Endodermal cell (in vitro differentiated cells): Measurements from ENCODE around the gene SLC14A1. TPM values are rescaled to one million over a fixed set of nuclear protein-coding genes. Genes with fewer than 3 reads are reported as not detected.

Source experiments
- DNase-seq: peaks from one replicate; pipeline ENCODE4 v3.0.0-alpha.2; 2017
- H3K27ac ChIP-seq: 2 replicates; pipeline ENCODE4 v1.5.1; 2013; ENCODE audit warnings: mild to moderate bottlenecking, low read depth, low read length, moderate library complexity
- H3K27me3 ChIP-seq: 2 replicates; pipeline ENCODE4 v1.6.1; 2013; ENCODE audit warnings: mild to moderate bottlenecking, low read length, moderate library complexity; ENCODE audit not compliant: insufficient read depth, control insufficient read depth, poor library complexity, severe bottlenecking
- H3K36me3 ChIP-seq: 2 replicates; pipeline ENCODE4 v1.7.0; 2013; ENCODE audit warnings: mild to moderate bottlenecking, low read length, moderate library complexity; ENCODE audit not compliant: control insufficient read depth, insufficient read depth
- H3K4me1 ChIP-seq: one replicate; pipeline ENCODE4 v1.7.0; 2013; ENCODE audit warnings: low read length; ENCODE audit not compliant: control insufficient read depth, insufficient read depth
- H3K4me3 ChIP-seq: 2 replicates; pipeline ENCODE4 v1.5.1; 2013; ENCODE audit warnings: mild to moderate bottlenecking, low read length, moderate library complexity
- H3K9ac ChIP-seq: 2 replicates; pipeline ENCODE4 v1.6.1; 2013; ENCODE audit warnings: mild to moderate bottlenecking, low read length, moderate library complexity; ENCODE audit not compliant: poor library complexity, severe bottlenecking; ENCODE audit errors: extremely low read depth
- H3K9me3 ChIP-seq: 2 replicates; pipeline ENCODE4 v1.6.1; 2013; ENCODE audit warnings: mild to moderate bottlenecking, low read length, moderate library complexity; ENCODE audit not compliant: control insufficient read depth
- H3K27ac Mint-ChIP-seq: 2 replicates; pipeline ENCODE4 v1.8.0; 2020; ENCODE audit warnings: mixed read lengths
- H3K27me3 Mint-ChIP-seq: 2 replicates; pipeline ENCODE4 v1.8.0; 2021; ENCODE audit warnings: mild to moderate bottlenecking, mixed read lengths; ENCODE audit not compliant: insufficient read depth
- H3K36me3 Mint-ChIP-seq: 2 replicates; pipeline ENCODE4 v1.8.0; 2020; ENCODE audit warnings: low read depth, mixed read lengths
- H3K4me1 Mint-ChIP-seq: 2 replicates; pipeline ENCODE4 v1.8.0; 2020; ENCODE audit warnings: mixed read lengths
- H3K4me3 Mint-ChIP-seq: 2 replicates; pipeline ENCODE4 v1.8.0; 2020; ENCODE audit warnings: mild to moderate bottlenecking, moderate library complexity, mixed read lengths
- H3K9me3 Mint-ChIP-seq: 2 replicates; pipeline ENCODE4 v1.8.0; 2020; ENCODE audit warnings: mild to moderate bottlenecking, mixed read lengths
- CTCF ChIP-seq: fragments of 200-600 bp; sonication (generic); conservative IDR thresholded peaks from 2 replicates; pipeline ENCODE4 v1.5.0; 2021; ENCODE audit warnings: antibody characterized with exemption, mild to moderate bottlenecking
- WGBS, 2 experiments: methylation state at CpG; one replicate each; pipeline versions ENCODE4 v1.1.5 to v1.1.7; 2013; ENCODE audit warnings: missing lambda C conversion rate in 2 of 2, mixed read lengths in 1 of 2; ENCODE audit not compliant: insufficient coverage in 1 of 2, insufficient read length in 1 of 2; 5-methylcytosine and 5-hydroxymethylcytosine counted together
- total RNA-seq, 2 donors: library from RNA; stranded (reverse); fragmentation: NEBNext Ultra II Directional in 1 of 2; extraction: Animal tissue kit (Norgen Biotek cat#: 25700) in 1 of 2; gene quantifications; 2 replicates in 1 of 2; 3 replicates in 1 of 2; pipeline ENCODE4 v1.2.1, GENCODE V29; 2021

The SLC14A1 gene
- total RNA-seq, 2 donors from 2014 or later, result not detected

DNA sequence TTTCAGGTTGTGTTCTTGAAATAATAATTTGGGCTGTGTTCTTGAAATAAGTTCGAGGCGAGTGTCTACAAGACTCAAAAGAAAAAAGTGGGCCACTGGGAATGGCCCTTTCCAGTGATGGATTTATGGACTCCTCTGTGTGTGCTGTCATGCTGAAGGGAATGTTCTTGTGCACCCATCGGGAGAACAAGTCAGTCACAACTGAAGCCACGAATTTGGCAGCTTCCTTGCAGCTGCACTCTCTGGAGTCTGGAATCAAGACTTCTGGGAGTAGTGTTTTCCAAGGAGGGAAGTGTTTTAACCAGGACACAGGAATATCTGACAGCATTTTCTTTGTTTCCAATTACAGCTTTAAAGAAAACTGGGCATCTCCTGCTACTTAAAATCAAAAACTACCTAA is 620 bp downstream of the SLC14A1 start:
- Histone ChIP-seq H3K27me3 (peaks cover 14% of the 10 kb centered on the region), H3K36me3 (no peaks in the 10 kb centered on the region), H3K27ac (no peak overlapping the region), H3K9me3 (no peaks in the 10 kb centered on the region), H3K9ac (no peak overlapping the region), H3K4me3 (no peak overlapping the region), H3K4me1 (no peaks in the 10 kb centered on the region)
- Mint-ChIP-seq H3K27me3 (peaks cover 14% of the 10 kb centered on the region), H3K4me3 (no peak overlapping the region), H3K36me3 (no peaks in the 10 kb centered on the region), H3K27ac (no peak overlapping the region), H3K9me3 (no peaks in the 10 kb centered on the region), H3K4me1 (no peaks in the 10 kb centered on the region)
- no peak for DNase-seq
- 78 to 82% methylated on average over 4 of the region's 4 CpGs for WGBS, 2 experiments
- TF ChIP-seq CTCF, result no peak

- Histone ChIP-seq H3K36me3 (no peaks in the 10 kb centered on the region), H3K4me3 (no peak overlapping the region), H3K4me1 (no peaks in the 10 kb centered on the region), H3K27ac (no peak overlapping the region), H3K9me3 (no peaks in the 10 kb centered on the region), H3K9ac (no peak overlapping the region), H3K27me3 (peaks cover 14% of the 10 kb centered on the region)
- Mint-ChIP-seq H3K36me3 (no peaks in the 10 kb centered on the region), H3K4me3 (no peak overlapping the region), H3K27me3 (peaks cover 14% of the 10 kb centered on the region), H3K4me1 (no peaks in the 10 kb centered on the region), H3K9me3 (no peaks in the 10 kb centered on the region), H3K27ac (no peak overlapping the region)
- WGBS, 2 experiments, result 90 to 96% methylated on average over 4 of the region's 4 CpGs
- DNase-seq, result no peak
- TF ChIP-seq CTCF, result no peak
These were observed 1.4 kb downstream of the SLC14A1 start for GRCh38 chr18:45725336-45725735.

GRCh38 chr18:45726603-45727002 is 2.6 kb downstream of the SLC14A1 start:
- Histone ChIP-seq H3K9me3 (no peaks in the 10 kb centered on the region), H3K27me3 (peaks cover 4% of the 10 kb centered on the region), H3K27ac (no peak overlapping the region), H3K4me1 (no peaks in the 10 kb centered on the region), H3K36me3 (no peaks in the 10 kb centered on the region), H3K4me3 (no peak overlapping the region), H3K9ac (no peak overlapping the region)
- no peaks in the 10 kb centered on the region for H3K36me3 Mint-ChIP-seq
- DNase-seq, result no peak
- no peak for TF ChIP-seq CTCF
- no peaks in the 10 kb centered on the region for H3K4me1 Mint-ChIP-seq
- 87 to 100% methylated on average over 2 to 3 of the region's 3 CpGs for WGBS, 2 experiments
- H3K4me3 Mint-ChIP-seq, result no peak overlapping the region
- peaks cover 10% of the 10 kb centered on the region for H3K27me3 Mint-ChIP-seq
- no peaks in the 10 kb centered on the region for H3K9me3 Mint-ChIP-seq
- no peak overlapping the region for H3K27ac Mint-ChIP-seq
